Measurements from ENCODE around the gene LRRC59. TPM values are rescaled to one million over a fixed set of nuclear protein-coding genes. Genes with fewer than 3 reads are reported as not detected.
"Not testable (repeated sequence)": the region's sequence is repeated elsewhere in the genome, so short reads cannot be mapped to it uniquely, and the experiment has no call there.

LRRC59 gene
- total and polyA plus RNA-seq, 5 experiments from 2014 or later: 12.8 to 27.7 (median 14.1) TPM

DNA sequence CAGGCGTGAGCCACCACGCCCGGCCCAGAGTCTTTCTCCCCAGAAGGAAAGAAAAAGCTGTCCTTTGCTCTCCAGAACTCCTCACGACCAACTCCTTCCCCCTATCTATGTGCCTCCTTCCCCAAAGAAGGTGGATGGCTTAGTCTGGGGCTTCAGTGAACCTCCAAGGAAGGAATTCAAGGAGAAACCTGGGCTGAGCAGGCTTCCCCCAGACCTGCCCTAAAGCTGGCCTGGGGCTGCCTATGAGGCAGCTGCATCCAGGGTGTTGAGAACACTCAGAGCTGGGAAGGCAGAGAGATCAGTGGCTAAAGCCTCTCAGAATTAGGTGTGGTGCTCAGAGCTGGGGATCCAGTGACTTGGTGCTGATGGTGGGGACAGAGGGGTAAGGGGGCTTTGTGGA lies 32.5 kb upstream of the LRRC59 start:
- peaks cover 12 to 26% (median 23%) of the 10 kb centered on the region in 4 donors for H3K4me1 Mint-ChIP-seq
- no peaks in the 10 kb centered on the region for H3K9me3 Mint-ChIP-seq
- ATAC-seq (no peak), DNase-seq (no peak)
- no peaks in the 10 kb centered on the region for H3K27me3 Mint-ChIP-seq
- POLR2A ChIA-PET: no interaction called here
- H3K4me3 Mint-ChIP-seq: no peak overlapping the region
- peak overlapping the region in 1 of 10 donors; percentile 78 for H3K27ac Mint-ChIP-seq
- H3K36me3 Mint-ChIP-seq: peaks cover 0 to 1% (median 0%) of the 10 kb centered on the region in 3 donors

- Mint-ChIP-seq H3K27me3 (no peaks in the 10 kb centered on the region), H3K4me1 (peaks cover 12 to 32% (median 23%) of the 10 kb centered on the region in 4 donors), H3K9me3 (no peaks in the 10 kb centered on the region), H3K36me3 (peaks cover 0 to 1% (median 0%) of the 10 kb centered on the region in 3 donors), H3K27ac (no peak overlapping the region), H3K4me3 (no peak overlapping the region)
- ATAC-seq (no peak), DNase-seq (no peak)
- POLR2A ChIA-PET: no interaction called here
Observed at GRCh38 chr17:50428831-50429424, 31.6 kb upstream of the LRRC59 start.

- Mint-ChIP-seq H3K4me1 (peaks cover 12 to 37% (median 23%) of the 10 kb centered on the region in 4 donors), H3K4me3 (peak overlapping the region in 4 of 10 donors; percentile 55 to 88 (median 75)), H3K27ac (peak overlapping the region in 4 of 10 donors; percentile 8 to 91 (median 73))
- POLR2A ChIA-PET, H3K9me3 Mint-ChIP-seq, H3K27me3 Mint-ChIP-seq, H3K36me3 Mint-ChIP-seq, ATAC-seq, DNase-seq: not testable (repeated sequence)
Observed at GRCh38 chr17:50428126-50428525, 30.8 kb upstream of the LRRC59 start.

GRCh38 chr17:50426814-50427787 lies 29.8 kb upstream of the LRRC59 start:
- peaks cover 0 to 1% (median 0%) of the 10 kb centered on the region in 3 donors for H3K36me3 Mint-ChIP-seq
- ATAC-seq (peak; percentile 34 to 47), DNase-seq (peak in 4 of 10 donors; percentile 9 to 21 (median 19))
- peak overlapping the region; percentile 82 to 90 (median 86) for H3K4me3 Mint-ChIP-seq
- H3K27me3 Mint-ChIP-seq: no peaks in the 10 kb centered on the region
- H3K27ac Mint-ChIP-seq: peak overlapping the region; percentile 63 to 95 (median 91)
- POLR2A ChIA-PET: interaction anchor here (0.9 to 2.6 kb wide), 2 partner anchors 29 to 50 kb away, joined by 3 to 12 read pairs; partner anchors contain the start of gene LRRC59
- no peaks in the 10 kb centered on the region for H3K9me3 Mint-ChIP-seq
- H3K4me1 Mint-ChIP-seq: peaks cover 12 to 41% (median 25%) of the 10 kb centered on the region in 4 donors

DNA sequence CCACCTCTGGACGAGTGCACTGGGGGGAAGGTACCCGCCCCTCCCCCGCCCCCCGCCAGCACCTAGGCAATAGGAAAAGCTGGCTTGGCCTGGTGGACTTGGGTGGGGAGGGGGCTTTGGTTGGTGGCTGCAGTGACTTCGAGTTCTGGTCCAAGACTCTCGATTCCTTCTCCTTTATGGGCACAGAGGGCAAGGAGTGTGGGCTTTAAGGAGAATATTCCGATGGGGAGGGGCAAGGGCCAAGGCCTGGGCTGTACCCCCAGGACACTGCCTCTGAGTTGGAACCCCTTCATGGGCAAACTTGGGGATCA lies 29.1 kb upstream of the LRRC59 start:
- H3K9me3 Mint-ChIP-seq: no peaks in the 10 kb centered on the region
- peaks cover 0 to 1% (median 0%) of the 10 kb centered on the region in 3 donors for H3K36me3 Mint-ChIP-seq
- no peaks in the 10 kb centered on the region for H3K27me3 Mint-ChIP-seq
- peak overlapping the region; percentile 63 to 95 (median 91) for H3K27ac Mint-ChIP-seq
- H3K4me1 Mint-ChIP-seq: peaks cover 16 to 46% (median 30%) of the 10 kb centered on the region in 4 donors
- no peak for DNase-seq
- H3K4me3 Mint-ChIP-seq: peak overlapping the region; percentile 82 to 90 (median 86)
- POLR2A ChIA-PET: interaction anchor here (0.9 to 2.6 kb wide), 3 partner anchors 29 to 53 kb away, joined by 3 to 12 read pairs (median 3); partner anchors contain the start of gene LRRC59
- ATAC-seq: no peak

DNA sequence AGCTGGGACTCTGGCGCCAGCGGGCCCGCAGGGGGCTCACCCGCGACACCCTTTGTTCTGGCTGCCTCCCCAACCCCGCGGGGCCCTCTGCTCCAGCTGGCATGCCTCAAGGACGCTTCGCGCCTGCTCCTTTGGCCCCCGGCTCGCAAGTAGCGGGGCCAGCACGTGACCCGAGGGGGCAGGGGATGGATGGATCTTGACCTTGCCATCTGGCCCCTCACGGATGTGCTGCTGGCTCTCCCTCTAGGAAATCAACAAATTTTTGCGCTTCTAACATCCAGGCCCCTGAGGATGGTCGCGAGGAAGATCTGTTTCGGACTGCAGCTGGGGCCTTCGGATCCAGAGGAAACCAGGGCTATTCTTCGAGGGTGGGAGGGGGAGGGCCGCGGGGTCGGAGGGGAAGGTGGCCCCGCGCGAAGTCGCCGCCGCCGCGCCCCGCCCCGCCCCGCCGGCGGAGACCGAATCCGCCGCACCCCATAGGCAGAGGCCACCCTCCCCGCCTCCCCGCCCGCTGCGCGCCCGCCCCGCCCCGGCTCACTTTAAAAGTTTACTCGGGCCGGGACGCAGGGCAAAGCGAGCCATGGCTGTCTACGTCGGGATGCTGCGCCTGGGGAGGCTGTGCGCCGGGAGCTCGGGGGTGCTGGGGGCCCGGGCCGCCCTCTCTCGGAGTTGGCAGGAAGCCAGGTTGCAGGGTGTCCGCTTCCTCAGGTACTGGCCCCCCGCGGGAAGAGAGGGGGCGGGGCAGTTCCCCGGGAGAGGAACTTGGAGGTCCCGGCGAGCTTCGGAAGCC lies 28.6 kb upstream of the LRRC59 start, which contains the start of gene ACSF2:
ACSF2 (plus strand) TSS at position 537 of the 790 bp plus-strand sequence; CDS start at position 581, 44 bp downstream.
- ATAC-seq: peak; percentile 84 to 87
- H3K27ac Mint-ChIP-seq: peak within 1 kb of the TSS; percentile 63 to 95 (median 91)
- POLR2A ChIA-PET: interaction anchor here (0.5 to 2.6 kb wide), 4 partner anchors 13 to 52 kb away, joined by 3 to 12 read pairs (median 3); partner anchors contain the start of gene LRRC59
- no peaks in the 10 kb centered on the region for H3K36me3 Mint-ChIP-seq
- peaks cover 16 to 52% (median 35%) of the 10 kb centered on the region in 4 donors for H3K4me1 Mint-ChIP-seq
- peak within 1 kb of the TSS; percentile 82 to 90 (median 88) for H3K4me3 Mint-ChIP-seq
- peak; percentile 36 to 81 (median 56) for DNase-seq
- H3K27me3 Mint-ChIP-seq: no peaks in the 10 kb centered on the region
- H3K9me3 Mint-ChIP-seq: no peaks in the 10 kb centered on the region

DNA sequence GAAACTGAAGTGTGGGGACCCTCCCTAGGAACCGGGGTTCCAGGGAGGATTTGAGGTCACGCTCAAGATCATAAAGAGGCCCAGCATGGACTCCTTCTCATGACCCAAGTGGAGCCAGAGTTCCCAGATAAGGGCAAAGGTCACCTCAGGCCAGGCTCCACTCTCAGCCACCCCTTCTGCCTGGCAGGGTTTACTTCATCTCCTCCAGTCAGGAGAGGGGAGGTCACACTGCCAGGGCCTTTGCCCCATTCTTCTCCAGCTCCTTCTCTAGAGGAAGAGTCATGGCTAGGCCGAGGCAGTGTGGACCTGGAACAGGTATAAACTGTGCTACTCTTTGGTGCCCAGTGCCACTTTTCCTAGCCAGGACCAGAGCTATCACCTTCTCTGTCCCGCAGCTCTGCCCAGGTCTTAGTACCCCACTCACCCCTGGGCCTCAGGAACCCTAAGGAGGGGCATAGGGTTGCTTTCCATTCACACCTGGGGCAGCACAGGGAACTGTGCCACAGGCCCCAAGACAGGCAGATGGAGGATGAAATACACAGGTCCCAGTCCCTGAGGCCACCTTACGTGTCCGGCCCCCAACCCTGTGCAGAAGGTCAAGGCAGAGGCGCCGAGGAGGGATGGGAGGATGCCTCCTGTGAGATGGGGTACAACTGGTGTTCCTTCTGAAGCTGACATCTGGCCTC lies 27.8 kb upstream of the LRRC59 start:
- Mint-ChIP-seq H3K4me3 (peak overlapping the region; percentile 82 to 90 (median 86)), H3K27me3 (no peaks in the 10 kb centered on the region), H3K9me3 (no peaks in the 10 kb centered on the region), H3K27ac (peak overlapping the region in 9 of 10 donors; percentile 27 to 89 (median 69)), H3K4me1 (peaks cover 16 to 59% (median 38%) of the 10 kb centered on the region in 4 donors), H3K36me3 (no peaks in the 10 kb centered on the region)
- ATAC-seq (no peak), DNase-seq (no peak)
- POLR2A ChIA-PET: interaction anchor here (0.5 to 2.6 kb wide), 2 partner anchors 14 to 27 kb away, joined by 3 to 12 read pairs; partner anchors contain the start of gene LRRC59

- Mint-ChIP-seq H3K27me3 (no peaks in the 10 kb centered on the region), H3K4me3 (peak overlapping the region in 7 of 10 donors; percentile 10 to 63 (median 45)), H3K36me3 (peaks cover 0 to under 1% (median 0%) of the 10 kb centered on the region in 3 donors), H3K9me3 (peaks cover 0 to 3% (median 0%) of the 10 kb centered on the region in 9 donors), H3K4me1 (peaks cover 16 to 58% (median 39%) of the 10 kb centered on the region in 4 donors), H3K27ac (peak overlapping the region in 1 of 10 donors; percentile 6)
- no peak for DNase-seq
- POLR2A ChIA-PET: interaction anchor here (2.6 kb wide), 1 partner anchor 27 kb away, joined by 12 read pairs; the partner anchor contains the start of gene LRRC59
- ATAC-seq: no peak
Observed at GRCh38 chr17:50424246-50424995, 27.1 kb upstream of the LRRC59 start.

GRCh38 chr17:50423553-50424159 lies 26.3 kb upstream of the LRRC59 start:
- ATAC-seq (no peak), DNase-seq (no peak)
- H3K4me3 Mint-ChIP-seq: peak overlapping the region in 4 of 10 donors; percentile 21 to 63 (median 48)
- POLR2A ChIA-PET: no interaction called here
- H3K36me3 Mint-ChIP-seq: peaks cover 2 to 7% (median 5%) of the 10 kb centered on the region in 3 donors
- H3K27ac Mint-ChIP-seq: peak overlapping the region in 3 of 10 donors; percentile 5 to 43 (median 35)
- H3K27me3 Mint-ChIP-seq: peaks cover 0 to 3% (median 0%) of the 10 kb centered on the region in 5 donors
- peaks cover 0 to 11% (median 6%) of the 10 kb centered on the region in 9 donors for H3K9me3 Mint-ChIP-seq
- peaks cover 20 to 60% (median 40%) of the 10 kb centered on the region in 4 donors for H3K4me1 Mint-ChIP-seq

DNA sequence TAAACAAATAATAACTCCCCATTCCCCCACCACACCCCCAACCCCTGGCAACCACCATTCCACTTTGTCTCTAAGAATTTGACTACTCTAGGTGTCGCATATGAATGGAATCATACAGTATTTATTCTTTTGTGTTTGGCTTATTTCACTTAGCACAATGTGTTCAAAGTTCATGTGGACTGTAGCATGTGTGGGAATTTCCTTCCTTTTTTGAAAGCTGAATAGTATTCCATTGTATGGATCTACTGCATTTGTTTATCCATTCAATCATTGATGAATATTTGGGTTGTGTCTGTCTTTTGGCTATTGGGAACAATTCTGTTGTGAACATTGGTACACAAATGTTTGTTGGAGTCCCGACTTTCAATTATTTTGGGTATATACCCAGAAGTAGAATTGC lies 25.4 kb upstream of the LRRC59 start:
- DNase-seq: no peak
- ATAC-seq: no peak
- Mint-ChIP-seq H3K27me3 (peaks cover 0 to 3% (median 0%) of the 10 kb centered on the region in 5 donors), H3K4me3 (peak overlapping the region in 3 of 10 donors; percentile 3 to 37 (median 29)), H3K27ac (peak overlapping the region in 4 of 10 donors; percentile 19 to 70 (median 45)), H3K4me1 (peaks cover 18 to 58% (median 37%) of the 10 kb centered on the region in 4 donors), H3K36me3 (peaks cover 2 to 7% (median 5%) of the 10 kb centered on the region in 3 donors), H3K9me3 (peaks cover 0 to 12% (median 7%) of the 10 kb centered on the region in 9 donors)
- POLR2A ChIA-PET: interaction anchor here (0.7 kb wide), 1 partner anchor 9 kb away, joined by 7 read pairs; no protein-coding TSS in a partner anchor
